Hepatocyte (in vitro differentiated cells): ENCODE data around the gene FUS.

ENCODE experiments used
- EZH2 ChIP-seq: fragments of 200-600 bp; sonication (generic); IDR thresholded peaks from 2 replicates; pipeline ENCODE4 v1.6.1; 2016; ENCODE audit warnings: antibody characterized with exemption, mild to moderate bottlenecking, borderline replicate concordance
- EZH2phosphoT487 ChIP-seq: fragments of 200-600 bp; sonication (generic); IDR thresholded peaks from one replicate; pipeline ENCODE4 v1.6.1; 2018; ENCODE audit warnings: antibody characterized with exemption, mild to moderate bottlenecking, low read depth, moderate library complexity; ENCODE audit not compliant: unreplicated experiment, severe bottlenecking
- TF ChIP-seq, protein P1 (sequence below): fragments of 200-600 bp; sonication (generic); IDR thresholded peaks from 2 replicates; pipeline ENCODE4 v1.5.1; 2016; ENCODE audit warnings: antibody characterized with exemption, mild to moderate bottlenecking; ENCODE audit not compliant: poor library complexity

DNA sequence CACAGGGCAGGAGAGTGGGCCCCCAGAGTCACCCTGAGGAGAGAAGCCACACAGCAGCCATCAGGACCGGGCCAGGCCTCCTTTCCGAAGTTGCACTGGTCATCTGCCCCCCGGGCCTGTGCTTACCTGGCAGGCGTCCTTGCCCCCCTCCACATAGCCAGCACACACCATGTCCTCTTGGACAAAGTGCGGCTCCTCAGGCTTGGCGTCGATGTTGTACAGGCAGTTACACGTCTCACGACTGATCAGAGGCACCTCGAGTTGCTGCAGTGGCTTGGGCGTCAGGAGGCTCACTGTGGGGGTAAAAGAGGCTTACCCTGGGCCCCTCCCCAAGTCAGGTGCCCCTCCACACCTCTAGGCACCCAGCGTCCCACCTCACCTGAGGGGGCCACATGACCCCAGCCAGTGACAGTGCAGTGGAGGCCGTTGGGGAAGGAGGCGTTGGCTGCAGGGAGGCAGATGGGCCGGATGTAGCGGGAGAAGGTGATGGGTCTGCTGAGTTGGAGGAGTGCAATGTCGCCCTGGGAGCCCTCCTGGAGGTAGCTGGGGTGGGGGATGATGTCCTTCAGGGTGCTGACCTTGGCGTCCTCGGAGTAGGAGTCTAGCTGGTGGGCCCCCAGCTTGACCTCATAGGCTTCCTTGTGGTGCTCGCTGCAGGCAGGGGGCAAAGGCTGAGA, 47.5 kb upstream of the FUS start:
- TF ChIP-seq, protein P1, sequence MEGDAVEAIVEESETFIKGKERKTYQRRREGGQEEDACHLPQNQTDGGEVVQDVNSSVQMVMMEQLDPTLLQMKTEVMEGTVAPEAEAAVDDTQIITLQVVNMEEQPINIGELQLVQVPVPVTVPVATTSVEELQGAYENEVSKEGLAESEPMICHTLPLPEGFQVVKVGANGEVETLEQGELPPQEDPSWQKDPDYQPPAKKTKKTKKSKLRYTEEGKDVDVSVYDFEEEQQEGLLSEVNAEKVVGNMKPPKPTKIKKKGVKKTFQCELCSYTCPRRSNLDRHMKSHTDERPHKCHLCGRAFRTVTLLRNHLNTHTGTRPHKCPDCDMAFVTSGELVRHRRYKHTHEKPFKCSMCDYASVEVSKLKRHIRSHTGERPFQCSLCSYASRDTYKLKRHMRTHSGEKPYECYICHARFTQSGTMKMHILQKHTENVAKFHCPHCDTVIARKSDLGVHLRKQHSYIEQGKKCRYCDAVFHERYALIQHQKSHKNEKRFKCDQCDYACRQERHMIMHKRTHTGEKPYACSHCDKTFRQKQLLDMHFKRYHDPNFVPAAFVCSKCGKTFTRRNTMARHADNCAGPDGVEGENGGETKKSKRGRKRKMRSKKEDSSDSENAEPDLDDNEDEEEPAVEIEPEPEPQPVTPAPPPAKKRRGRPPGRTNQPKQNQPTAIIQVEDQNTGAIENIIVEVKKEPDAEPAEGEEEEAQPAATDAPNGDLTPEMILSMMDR = no peak
- TF ChIP-seq EZH2 (no peak), EZH2phosphoT487 (no peak)
